Fibroblast of skin of back (primary cell): ENCODE measurements around the gene PTH2R.
A peak's percentile ranks its signal among the peaks of the same experiment; 100 is the strongest.
"Not testable (repeated sequence)": the region's sequence is repeated elsewhere in the genome, so short reads cannot be mapped to it uniquely, and the experiment has no call there.

Experiments used
- DNase-seq: peaks from one replicate; pipeline ENCODE4 v3.0.0-alpha.2; 2013

PTH2R gene

DNA sequence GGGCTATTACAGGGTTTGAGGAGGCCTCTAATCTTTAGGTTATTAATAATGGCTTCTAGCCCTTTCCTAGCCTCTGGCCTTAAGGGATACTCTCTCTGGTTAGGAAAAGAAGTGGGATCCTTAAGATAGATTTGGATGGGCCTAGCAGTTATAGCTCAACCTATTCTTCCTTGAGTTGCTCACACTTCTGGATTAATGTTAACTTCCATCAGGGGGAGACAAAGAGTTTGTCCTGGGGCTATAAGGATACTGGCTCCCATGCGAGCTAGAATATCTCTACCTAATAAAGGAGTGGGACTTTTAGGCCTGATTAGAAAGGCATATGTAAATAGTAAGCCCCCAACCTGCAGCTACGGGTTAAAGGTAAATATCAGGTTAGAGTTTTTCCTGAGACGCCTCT is 14.3 kb upstream of the PTH2R start:
- no peak for DNase-seq

DNA sequence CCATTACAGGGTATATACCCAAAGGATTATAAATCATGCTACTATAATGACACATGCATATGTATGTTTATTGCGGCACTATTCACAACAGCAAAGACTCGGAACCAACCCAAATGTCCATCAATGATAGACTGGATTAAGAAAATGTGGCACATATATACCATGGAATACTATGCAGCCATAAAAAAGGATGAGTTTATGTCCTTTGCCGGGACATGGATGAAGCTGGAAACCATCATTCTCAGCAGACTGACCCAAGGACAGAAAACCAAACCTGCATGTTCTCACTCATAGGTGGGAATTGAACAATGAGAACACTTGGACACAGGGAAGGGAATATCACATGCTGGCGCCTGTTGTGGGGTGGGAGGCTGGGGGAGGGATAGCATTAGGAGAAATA is 9.8 kb upstream of the PTH2R start:
- not testable (repeated sequence) for DNase-seq

DNA sequence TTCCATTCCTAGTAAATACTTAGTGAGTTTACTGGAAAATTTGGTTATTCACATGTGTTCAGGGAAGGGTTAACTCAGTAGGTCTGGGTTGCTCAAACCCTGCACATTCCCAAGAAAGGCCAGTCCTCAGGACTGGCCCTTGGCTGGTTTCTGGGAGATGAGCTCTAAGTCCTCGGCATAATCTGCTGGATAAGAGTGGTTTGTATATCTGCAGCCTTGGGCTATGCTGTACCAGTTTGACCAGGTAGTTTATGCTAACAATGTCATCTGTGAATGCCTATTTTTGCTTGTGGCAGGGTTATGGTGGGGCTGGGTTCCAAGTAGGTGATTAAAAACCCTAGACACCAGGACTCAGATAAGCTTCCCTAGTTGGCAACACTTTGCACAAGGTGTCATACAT is 7.4 kb upstream of the PTH2R start:
- DNase-seq, result no peak

DNA sequence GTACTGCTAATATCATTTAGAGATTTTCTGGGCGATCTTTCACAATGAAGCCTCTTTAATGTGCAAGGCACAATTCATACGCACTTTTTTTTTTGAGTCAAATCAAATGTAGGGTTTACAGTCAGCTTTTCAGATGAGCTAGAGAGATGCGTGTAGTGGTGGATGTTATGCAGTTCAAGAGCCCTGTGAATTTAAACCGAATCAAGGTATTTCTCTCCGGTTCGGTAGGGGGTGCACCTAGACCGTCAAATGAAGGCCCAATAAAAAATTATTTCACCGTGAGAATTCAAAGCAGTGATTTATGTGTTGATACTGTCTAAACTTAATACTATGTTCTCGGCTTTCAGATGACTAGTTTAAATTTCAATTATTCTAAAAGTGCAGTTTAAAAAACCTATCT is 1.1 kb downstream of the PTH2R start:
- no peak for DNase-seq

DNA sequence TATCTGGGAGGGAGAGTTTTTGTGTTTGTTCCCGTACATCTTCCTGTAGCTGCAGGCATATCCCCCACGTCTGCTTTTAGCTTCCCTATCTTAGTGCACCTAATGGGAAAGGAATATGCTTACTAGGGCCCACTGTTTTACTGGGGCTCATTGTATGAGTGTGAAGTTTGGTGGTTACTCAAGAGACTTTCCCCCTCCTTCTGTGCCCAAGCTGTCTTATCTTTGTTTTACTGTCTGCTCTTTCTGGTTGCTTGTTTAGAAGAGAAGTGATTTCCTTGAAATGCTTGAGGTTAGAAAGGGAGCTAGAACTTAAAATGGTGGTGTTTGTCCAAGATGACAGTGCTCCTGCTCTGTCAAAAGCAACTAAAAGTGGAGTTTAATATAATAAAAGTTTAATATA is 7.3 kb downstream of the PTH2R start:
- no peak for DNase-seq

DNA sequence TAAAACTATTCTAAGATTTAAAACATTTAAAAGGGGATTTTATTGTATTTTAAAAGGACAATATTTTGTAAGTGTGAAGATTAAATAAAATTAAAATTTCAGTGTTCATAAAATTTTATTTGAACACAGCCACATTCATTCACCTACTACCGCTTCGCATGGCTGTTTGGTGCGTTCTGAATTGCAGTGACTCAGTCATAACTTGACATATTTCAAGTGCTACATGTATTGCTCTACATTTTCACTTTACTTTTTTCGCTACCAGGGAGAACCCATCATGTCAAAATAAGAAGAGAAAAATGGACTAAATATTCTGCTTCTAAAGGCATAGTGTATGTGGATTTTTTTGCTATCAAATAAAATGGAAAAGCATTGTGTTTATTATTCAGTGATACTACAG is 8.7 kb downstream of the PTH2R start:
- no peak for DNase-seq

DNA sequence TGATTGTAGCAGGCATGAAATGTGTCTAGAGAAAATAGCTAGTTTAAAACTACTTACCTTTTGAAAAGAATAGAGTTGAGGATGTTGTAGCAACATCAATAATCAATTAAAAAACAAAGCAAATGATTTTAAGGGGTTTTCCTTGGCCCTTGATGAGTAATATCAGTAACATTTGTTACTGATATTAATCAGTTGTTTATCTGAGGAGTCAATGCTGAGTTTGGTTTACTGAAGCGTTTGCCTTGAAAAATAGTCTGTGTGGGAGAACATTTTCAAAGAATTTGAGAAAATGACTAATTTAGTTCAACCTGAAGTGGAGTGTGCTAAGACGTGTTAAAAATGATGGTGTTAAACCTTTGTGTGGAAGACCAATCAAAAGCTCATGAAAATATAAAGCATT is 9.3 kb downstream of the PTH2R start:
- DNase-seq, result no peak

DNA sequence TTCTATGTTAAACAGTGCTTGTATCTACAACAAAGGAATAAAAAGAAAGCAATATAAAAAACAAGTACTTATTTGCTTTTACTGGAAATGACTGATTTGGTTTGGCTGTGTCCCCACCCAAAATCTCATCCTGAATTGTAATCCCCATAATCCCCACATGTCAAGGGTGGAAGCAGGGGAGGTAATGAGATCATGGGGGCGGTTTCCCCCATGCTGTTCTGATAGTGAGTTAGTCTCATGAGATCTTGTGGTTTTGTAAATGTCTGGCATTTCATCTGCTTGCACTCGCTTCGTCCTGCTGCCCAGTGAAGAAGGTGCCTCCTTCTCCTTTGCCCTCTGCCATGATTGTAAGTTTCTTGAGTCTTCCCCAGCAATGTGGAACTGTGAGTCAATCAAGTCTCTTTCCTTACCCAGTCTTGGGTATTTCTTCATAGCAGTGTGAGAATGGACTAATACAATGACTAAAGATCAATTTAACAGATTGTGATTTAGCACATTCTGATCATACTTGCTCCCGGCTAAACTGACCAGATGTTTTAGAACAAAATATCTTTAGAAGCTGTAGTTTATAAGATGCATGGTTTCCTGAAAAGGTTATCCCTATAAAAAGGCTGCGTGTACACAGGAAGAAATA is 19.9 kb downstream of the PTH2R start:
- DNase-seq, result no peak

DNA sequence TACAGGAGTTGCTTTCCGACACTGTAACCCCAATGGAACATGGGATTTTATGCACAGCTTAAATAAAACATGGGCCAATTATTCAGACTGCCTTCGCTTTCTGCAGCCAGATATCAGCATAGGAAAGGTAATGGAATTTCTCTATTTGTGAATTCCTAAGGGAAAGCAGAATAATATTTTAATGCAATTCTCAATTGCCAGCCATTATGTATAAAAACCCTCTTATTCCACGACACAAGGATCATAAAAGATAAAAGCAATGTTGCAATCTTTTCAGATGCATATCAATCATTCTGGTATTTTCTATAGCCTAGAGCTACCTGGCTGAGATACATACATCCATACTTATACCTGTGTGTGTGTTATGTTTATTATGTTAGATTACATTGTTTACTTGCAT is 31.2 kb downstream of the PTH2R start:
- no peak for DNase-seq

DNA sequence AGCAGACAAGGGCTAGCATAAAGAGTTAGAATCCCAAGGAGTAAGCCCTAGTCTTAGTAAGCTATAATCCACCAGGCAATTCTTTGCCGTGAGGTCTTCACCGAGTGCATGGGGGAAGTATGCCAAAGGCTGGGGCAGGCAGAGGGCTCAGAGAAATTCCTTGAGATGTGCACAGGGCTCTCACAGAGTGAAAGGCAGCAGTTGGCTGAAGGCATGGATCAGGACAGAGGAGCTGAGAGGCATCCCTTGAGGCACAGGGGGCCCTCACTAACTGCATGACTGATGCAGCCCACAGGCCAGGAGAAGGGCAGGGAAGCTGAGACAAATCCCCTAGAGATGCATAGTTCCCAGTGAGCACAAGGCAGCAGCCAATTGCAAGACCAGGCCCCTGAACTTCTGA is 34.1 kb downstream of the PTH2R start:
- no peak for DNase-seq

DNA sequence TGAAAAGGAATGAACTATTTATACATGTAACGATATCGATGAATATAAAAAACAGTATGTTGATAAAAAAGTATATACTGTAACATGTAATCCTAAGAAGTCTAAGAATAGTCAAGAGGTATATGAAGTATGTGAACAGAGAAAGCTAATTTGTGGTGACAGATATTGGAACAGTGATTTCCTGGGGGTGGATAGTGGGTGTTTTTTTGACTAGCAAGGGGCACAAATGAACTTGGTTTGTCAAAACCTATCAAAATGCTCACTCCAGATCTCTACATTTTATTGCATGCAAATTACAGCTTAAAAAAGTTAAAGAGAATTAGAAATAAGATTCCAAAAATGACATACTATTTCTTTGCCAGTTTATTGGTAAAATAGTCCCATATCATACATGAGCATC is 35.4 kb downstream of the PTH2R start:
- no peak for DNase-seq

DNA sequence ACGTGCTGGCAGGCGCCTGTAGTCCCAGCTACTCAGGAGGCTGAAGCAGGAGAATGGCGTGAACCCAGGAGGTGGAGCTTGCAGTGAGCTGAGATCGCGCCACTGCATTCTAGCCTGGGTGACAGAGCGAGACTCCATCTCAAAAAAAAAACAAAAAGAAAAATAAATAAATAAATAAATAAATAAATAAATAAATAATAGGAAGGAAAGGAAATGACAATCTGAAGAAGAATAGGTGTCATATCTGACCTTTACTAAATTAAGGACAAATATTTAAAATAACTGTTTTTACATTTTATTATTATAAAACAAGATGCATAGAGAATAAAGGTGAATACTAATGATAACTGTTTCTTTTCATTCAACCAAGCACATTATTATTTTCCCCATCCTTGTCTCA is 40.9 kb downstream of the PTH2R start:
- not testable (repeated sequence) for DNase-seq

DNA sequence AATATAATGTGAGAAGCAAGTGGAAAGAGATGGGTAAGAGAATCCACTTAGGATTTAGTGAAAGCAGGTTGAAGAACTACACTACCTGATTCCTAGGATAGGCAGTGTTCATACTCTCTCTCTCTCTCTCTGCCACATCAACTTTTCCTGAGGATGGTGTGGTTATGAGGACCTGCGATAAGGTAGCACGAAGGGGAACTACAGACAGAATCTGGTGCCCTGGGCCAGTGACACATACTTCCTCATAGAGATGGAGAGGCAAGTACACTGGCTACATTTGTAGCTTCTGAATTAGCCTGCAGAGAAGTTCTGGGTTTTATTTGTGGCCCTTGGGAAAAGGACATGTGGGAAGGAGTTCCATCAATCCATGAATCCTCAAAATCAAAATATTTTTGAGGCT is 44.5 kb downstream of the PTH2R start:
- DNase-seq, result no peak

DNA sequence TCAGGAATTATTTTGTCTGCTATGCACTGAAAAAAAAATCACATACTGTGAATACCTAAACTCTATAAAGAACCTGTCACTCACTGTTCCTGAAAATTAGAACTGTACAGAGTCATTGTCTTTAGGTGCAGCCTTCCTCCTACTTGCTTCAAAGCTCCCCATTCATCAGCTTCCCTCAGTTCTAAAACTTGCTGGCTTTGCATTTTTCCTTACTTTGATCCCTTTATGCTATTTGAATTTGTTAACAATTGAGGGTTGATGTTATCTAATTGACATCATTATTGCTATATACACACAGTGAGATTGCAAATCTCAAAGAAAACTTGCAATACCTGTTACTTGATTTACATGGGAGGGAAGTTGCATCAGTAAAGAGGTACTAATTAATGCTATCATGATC is 48.3 kb downstream of the PTH2R start:
- DNase-seq, result no peak

DNA sequence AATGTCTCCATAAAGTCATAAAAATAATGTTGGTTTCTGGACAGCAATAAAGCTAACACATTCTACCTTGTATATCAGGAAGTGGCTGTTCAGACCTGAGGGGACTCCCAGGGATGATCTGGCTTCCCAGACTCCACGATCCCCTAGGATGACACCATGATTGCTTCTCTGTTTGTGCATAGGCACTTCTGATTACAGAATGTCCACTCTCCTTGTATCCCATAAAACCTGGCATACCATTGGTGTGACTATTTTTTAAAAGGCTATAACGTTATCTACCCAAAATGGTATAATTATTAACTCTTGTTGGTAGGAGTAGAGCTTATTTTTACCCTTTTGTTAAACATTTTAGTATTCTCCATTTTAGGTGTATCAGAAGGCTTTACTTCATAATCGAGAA is 57.1 kb downstream of the PTH2R start:
- DNase-seq, result no peak

DNA sequence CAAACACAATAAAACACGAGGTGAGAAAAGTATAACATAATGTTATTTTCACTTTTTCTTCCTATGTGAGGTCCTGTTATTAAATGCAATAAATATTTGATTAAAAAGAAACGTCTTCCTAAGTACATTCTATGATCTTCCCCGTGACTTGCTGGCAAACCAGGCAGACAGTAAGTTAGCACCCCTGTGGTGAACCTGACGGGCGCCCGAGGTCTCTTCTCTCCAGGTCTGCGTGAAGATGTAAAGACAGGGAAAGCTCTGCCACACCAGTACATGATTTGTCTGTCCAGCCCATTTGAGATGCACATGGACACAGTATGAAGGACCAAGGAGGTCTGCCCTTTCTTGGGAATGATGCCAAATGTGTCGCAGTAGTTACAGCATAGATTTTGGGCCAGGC is 57.6 kb downstream of the PTH2R start:
- DNase-seq, result no peak

DNA sequence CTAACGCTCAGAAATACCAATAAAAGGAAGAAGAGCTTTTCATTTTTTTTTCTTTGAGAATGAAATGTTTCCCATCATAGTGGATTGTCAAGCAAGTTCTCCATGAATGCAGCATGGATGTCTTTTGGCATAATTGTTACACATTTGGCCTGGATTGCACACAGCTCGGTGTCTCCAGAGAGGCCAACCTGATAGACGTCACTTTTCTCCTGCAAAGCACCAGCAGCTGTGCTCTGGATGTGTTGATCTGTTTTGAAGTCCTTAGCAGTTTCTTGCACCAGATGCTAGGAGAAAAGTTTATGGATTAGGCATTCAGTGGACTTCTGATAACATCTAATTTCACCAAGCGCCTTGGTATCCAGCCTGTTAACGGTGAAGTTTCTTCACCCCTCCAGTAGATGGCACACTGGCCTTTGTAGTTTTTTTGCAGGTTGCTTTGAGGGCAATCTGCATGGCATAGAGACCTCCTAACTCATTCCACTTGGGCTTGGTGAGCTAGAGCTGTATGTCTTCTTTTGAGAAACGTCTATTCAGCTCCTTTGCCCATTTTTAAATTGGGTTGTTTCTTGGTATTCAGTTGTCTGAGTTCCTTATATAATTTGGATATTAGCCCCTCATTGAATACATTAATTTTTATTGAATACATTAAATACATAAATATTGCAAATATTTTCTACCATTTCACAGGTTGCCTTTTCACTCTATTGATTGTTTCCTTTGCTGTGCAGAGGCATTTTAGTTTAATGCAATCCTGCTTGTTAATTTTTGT is 59.7 kb downstream of the PTH2R start:
- DNase-seq, result peak; percentile 4

DNA sequence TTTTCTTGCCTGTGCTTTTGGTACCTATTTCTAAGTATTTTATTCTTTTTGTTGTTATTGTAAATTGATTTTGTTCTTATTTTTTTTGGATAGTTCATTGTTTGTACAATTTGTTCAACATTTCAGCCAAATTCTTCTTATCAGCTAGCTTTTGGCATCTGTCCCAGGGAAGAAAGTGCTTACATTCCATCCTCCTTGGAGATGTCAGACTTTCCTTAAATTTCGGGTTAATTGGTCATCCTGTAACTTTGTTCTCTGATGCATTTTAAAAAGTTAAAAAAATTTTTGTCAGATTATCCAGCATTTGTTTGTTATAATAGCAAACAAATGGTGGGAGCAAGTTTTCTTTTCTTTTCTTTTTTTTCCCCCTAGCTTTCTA is 60.3 kb downstream of the PTH2R start:
- DNase-seq, result no peak

DNA sequence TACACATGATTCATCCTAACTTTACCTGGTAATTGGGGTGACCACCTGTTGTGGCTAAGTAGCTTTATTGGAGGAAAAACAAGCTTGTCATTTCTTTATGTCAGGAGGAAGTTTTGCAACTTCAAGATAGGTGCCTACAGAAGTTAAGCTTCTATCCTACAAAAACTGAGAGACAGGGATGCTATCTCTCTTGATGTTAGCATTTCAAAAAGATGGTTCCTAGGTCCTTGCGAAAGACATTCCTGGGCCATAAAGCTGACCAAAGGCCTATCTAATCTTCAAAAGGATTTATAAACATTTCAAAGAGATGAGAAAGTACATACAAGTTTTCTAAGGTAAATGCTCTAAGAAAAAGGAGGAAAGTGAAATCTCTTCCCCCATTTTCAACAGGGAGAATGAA is 61.0 kb downstream of the PTH2R start:
- no peak for DNase-seq

DNA sequence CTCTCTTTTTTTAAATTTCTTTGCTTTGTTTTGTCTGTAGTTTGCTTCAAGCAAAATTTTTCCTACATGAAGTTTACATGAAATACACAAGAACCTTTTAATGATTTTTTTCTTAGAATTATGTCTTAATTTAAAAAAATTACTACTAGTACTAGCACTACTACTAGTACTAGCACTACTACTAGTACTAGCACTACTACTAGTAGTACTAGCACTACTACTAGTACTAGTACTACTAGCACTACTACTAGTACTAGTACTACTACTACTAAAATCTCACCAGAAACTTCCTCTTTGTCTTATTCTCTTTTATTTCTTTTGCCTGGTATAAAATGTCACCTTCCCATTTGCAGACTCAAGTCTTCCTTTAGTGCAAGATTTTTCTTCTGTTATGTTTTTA is 71.1 kb downstream of the PTH2R start:
- DNase-seq, result no peak

DNA sequence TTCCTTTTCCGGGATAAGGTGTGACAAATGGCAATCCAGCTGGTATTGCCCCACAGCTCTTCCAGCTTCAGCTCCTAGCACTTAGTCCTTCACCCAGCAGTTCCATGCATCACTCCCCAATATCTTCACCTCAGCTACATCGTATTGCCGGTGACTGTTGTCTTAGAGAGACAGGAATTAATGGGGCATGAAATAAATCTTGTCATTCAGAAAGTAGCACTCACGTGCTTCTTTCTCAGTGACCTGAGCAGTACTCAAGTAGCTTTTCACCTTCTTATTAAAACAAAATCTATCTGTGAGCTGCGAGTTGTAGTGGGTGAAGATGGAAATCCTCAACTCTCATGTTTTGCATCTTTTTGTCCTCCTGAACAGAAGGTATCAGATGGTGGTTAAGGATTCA is 72.8 kb downstream of the PTH2R start:
- no peak for DNase-seq

DNA sequence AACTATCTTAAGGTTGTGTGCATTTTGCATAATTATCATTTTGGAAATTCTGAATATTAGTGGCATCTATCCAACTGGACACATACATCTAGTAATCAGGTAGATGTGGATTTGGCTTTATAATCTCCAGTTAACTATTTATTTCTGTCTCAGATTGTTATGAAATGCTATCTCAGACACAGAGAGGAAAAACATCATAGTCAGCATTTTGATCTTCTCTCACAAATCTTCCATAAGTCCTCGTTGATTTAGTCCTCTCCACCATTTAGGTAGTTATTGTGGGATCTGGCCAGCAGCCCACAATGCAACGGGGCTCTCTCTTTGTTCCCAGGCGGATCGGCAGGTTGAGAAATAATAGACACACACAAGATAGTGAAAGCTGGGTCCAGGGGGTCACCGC is 75.4 kb downstream of the PTH2R start:
- not testable (repeated sequence) for DNase-seq

DNA sequence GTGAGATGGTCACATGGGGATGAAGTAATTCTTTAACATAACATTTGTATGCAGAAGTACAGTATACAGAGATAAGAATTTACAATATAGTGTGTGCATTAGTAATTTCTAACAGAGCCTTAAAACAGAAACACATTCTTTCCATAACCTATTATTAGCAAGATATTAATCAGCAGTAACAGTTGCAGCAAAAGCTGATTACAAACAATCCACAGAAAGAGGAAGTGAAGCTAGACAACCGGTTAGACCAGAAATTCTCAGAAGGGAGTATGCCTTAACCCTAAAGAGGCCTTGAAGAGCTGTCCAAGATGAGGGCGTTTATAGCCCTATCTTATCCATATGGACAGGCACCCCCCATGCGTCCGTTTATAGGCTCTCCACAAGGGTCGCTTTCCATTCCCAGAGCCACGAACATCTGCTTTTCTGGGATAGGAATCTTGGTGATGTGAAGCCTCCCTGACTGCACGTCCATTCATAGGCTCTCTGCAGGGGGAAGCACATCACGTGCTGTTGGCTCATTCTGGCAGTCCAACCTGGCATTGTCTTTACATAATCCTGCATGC is 75.9 kb downstream of the PTH2R start:
- DNase-seq, result not testable (repeated sequence)

DNA sequence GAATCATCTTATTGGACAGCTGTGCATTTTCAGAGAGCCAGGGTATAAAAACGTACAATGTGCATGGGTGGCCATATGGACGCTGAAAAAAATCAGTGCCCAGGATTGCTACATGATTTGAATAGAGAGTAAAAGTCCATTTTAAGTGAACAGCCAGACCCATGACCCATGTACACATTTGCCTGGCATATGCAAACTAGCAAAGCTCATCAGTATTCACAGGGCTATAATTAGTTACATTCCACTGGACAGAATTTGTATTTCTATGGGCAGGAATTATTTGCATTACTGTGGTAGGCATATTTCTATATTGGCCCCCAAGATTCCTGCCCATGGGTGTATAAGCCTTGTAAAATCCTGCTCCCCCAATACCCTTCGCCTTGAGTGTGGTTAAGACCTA is 78.8 kb downstream of the PTH2R start:
- DNase-seq, result no peak
